GM12873 (cell line): Measurements from ENCODE around the gene IFNA4.
"Not testable (repeated sequence)": the region's sequence is repeated elsewhere in the genome, so short reads cannot be mapped to it uniquely, and the experiment has no call there.

Source experiments
- CTCF ChIP-seq: IDR thresholded peaks from 2 replicates; pipeline ENCODE4 v1.5.1; 2012; ENCODE audit warnings: low read depth, mild to moderate bottlenecking, moderate library complexity, low read length, control low read depth; ENCODE audit not compliant: insufficient read depth; ENCODE audit errors: missing control alignments

The IFNA4 gene

GRCh38 chr9:21174671-21175070 is 12.7 kb downstream of the IFNA4 start:
- TF ChIP-seq CTCF: no peak

DNA sequence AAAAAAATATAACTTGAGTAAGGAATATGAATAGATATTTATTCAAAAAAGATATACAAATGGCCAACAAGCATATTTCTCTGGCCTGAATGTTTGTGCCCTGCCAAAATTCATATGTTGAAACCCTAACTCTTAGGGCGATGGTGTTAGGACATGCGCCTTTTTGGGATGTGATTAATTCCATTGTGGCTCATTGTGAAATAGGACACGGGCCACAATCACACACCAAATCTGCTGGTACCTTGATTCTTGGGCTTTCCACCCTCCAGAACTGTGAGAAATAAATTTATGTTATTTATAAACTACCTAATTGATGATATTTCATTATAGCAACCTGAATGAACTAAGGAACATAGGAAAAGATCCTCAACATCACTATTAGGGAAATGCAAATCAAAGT is 15.2 kb downstream of the IFNA4 start:
- TF ChIP-seq CTCF: no peak

DNA sequence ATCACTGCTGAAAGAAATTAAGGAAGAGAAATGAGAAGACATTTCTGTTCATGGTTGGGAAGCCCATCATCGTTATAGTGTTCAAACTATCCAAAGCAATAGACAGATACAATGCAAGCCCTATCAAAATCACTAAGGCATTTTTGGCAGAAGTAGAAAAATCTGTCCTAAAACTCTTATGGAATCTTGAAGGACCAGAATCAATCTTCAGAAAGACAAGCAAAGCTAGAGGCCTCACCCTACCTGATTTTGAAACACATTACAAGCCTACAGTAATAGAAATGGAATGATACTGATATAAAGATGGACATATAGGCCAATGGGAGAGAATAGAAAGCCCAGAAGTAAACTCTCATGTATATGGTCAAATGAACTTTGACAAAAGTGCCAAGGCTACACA is 16.0 kb downstream of the IFNA4 start:
- TF ChIP-seq CTCF: no peak

GRCh38 chr9:21166560-21166959 is 20.8 kb downstream of the IFNA4 start, which contains the start of gene IFNA21:
Gene IFNA21, minus strand, starts transcription at chr9:21166660. Its CDS starts 48 bp downstream, at chr9:21166612.
- TF ChIP-seq CTCF: not testable (repeated sequence)

- TF ChIP-seq CTCF: no peak
These were observed 21.9 kb downstream of the IFNA4 start for GRCh38 chr9:21165516-21165915.

- no peak for TF ChIP-seq CTCF
These were observed 27.2 kb downstream of the IFNA4 start for GRCh38 chr9:21160178-21160577.

DNA sequence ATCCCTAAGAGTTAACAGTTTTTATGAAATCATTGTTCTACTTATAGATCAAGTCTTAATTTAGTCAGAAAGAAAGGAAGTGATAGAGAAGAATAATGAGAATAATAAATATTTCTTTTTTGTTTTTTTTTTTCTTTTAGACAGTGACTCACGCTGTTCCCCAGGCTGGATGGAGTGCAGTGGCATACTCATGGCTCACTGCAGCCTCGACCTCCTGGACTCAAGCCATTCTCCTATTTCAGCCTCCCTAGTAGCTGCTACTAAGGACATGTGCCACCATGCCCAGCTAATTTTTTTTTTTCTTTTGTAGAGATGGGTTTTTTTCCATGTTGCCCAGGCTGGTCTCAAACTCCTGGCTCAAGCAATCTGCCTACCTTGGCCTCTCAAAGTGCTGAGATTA is 31.9 kb downstream of the IFNA4 start:
- no peak for TF ChIP-seq CTCF

- peak; percentile 55 for TF ChIP-seq CTCF
These were observed 33.3 kb downstream of the IFNA4 start for GRCh38 chr9:21154018-21154608.
